Thyroid gland (tissue), 4 donors: ENCODE measurements around the gene DAZAP2. TPM values are rescaled to one million over a fixed set of nuclear protein-coding genes. Genes with fewer than 3 reads are reported as not detected.
"Not testable (repeated sequence)": the region's sequence is repeated elsewhere in the genome, so short reads cannot be mapped to it uniquely, and the experiment has no call there.

Source experiments
- DNase-seq, 2 donors: peaks; one replicate each; pipeline ENCODE4 v3.0.0-alpha.2; 2019
- H3K27ac ChIP-seq, 3 donors: fragments of 200-600 bp; sonication (generic); 1 replicate in 2 of 3; 2 replicates in 1 of 3; pipeline ENCODE4 v1.5.1; 2016 to 2019; ENCODE audit warnings: mild to moderate bottlenecking in 1 of 3, moderate library complexity in 1 of 3
- H3K27me3 ChIP-seq: fragments of 200-600 bp; sonication (generic); one replicate; pipeline ENCODE4 v1.5.1; 2019
- H3K36me3 ChIP-seq, 2 donors: fragments of 200-600 bp; sonication (generic); one replicate each; pipeline ENCODE4 v1.5.1; 2016 to 2019
- H3K4me1 ChIP-seq, 2 donors: fragments of 200-600 bp; sonication (generic); one replicate each; pipeline ENCODE4 v1.5.1; 2017 to 2019
- H3K4me3 ChIP-seq, 3 donors: fragments of 200-600 bp; sonication (generic); replicated peaks in 1 of 3; 1 replicate in 2 of 3; 2 replicates in 1 of 3; pipeline ENCODE4 v1.5.1; 2016; ENCODE audit warnings: mild to moderate bottlenecking in 1 of 3
- H3K9me3 ChIP-seq: fragments of 200-600 bp; sonication (generic); one replicate; pipeline ENCODE4 v1.5.1; 2017
- CTCF ChIP-seq, 6 experiments: fragments of 200-600 bp in 3 of 6; fragments of 450-650 bp in 3 of 6; sonication (generic) in 3 of 6; IDR thresholded peaks; one replicate each; pipeline ENCODE4 v1.5.1; 2016 to 2019; ENCODE audit warnings: antibody characterized with exemption in 6 of 6, mild to moderate bottlenecking in 2 of 6, inconsistent platforms in 1 of 6, moderate library complexity in 1 of 6
- POLR2A ChIP-seq, 2 donors: fragments of 450-650 bp; IDR thresholded peaks; one replicate each; pipeline ENCODE4 v1.6.1; 2017; ENCODE audit warnings: antibody characterized with exemption in 2 of 2, mild to moderate bottlenecking in 2 of 2, moderate library complexity in 1 of 2
- WGBS, 2 donors: methylation state at CpG; one replicate each; pipeline ENCODE4 v1.1.5; 2017; 5-methylcytosine and 5-hydroxymethylcytosine counted together
- intact Hi-C: fragments of 100-400 bp; cut with DNase I; formaldehyde crosslinking; loops from one replicate; pipeline ENCODE4 v1.15.1; 2023
- total RNA-seq, 4 donors: library from RNA; depleted of rRNA; stranded (reverse); fragments of >200 nt; gene quantifications; one replicate each; pipeline ENCODE4 v1.2.3, GENCODE V29; 2016

DAZAP2 gene
- total RNA-seq, 4 donors from 2014 or later: 238 to 452 (median 323) TPM

- intact Hi-C loops: no loop called here
- H3K4me3 ChIP-seq: no peak overlapping the region
Observed at GRCh38 chr12:51219322-51219721, 19.3 kb upstream of the DAZAP2 start.

DNA sequence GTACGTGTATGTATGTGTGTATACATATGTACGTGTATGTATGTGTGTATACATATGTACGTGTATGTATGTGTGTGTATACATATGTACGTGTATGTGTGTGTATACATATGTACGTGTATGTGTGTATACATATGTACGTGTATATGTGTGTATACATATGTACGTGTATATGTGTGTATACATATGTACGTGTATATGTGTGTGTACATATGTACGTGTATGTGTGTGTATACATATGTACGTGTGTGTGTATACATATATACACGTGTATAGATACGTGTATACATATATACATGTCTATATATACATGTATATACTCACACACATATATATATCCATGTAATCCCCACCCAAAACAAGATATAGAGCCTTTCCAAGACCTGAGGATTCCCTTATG, 18.8 kb upstream of the DAZAP2 start:
- H3K9me3 ChIP-seq, H3K27ac ChIP-seq, H3K27me3 ChIP-seq, H3K4me3 ChIP-seq, intact Hi-C loops, DNase-seq, H3K36me3 ChIP-seq: not testable (repeated sequence)
- WGBS, 2 donors: 89 to 91% methylated on average over 12 of the region's 12 CpGs
- peaks cover 13 to 20% of the 10 kb centered on the region in 2 donors for H3K4me1 ChIP-seq

More at GRCh38 chr12:51219322-51219721, 19.3 kb upstream of the DAZAP2 start:
- no peaks in the 10 kb centered on the region for H3K9me3 ChIP-seq
- H3K36me3 ChIP-seq: no peaks in the 10 kb centered on the region
- H3K27ac ChIP-seq: peak overlapping the region in 1 of 3 donors; percentile 97
- 74 to 80% methylated on average over 5 of the region's 5 CpGs for WGBS, 2 donors
- DNase-seq: no peak
- peaks cover 13 to 20% of the 10 kb centered on the region in 2 donors for H3K4me1 ChIP-seq
- TF ChIP-seq POLR2A (IDR thresholded peaks at IDR 0.05): no peak
- TF ChIP-seq CTCF (IDR thresholded peaks at IDR 0.05): no peak
- H3K27me3 ChIP-seq: no peaks in the 10 kb centered on the region

DNA sequence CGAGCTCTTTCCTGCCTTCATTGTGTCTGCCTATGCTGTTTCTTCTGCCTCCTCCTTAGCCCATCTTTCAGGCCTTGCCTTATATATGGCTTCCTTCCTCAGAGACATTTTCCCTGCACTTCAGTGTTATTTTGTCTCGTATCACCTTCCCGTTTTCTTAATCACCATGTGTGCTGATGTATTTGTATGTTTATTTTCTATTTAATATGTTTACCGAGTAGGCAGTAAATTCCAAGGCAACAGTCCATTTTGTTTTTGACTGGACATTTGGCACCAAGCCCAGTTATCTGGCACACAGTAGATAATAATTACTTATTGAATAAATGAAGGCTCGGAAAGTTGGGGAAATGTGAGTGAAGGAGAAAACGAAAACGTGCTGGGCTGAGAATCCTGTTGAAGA, 16.2 kb upstream of the DAZAP2 start:
- H3K27me3 ChIP-seq: no peaks in the 10 kb centered on the region
- no peak for TF ChIP-seq POLR2A (IDR thresholded peaks at IDR 0.05)
- no peak for TF ChIP-seq CTCF (IDR thresholded peaks at IDR 0.05)
- no peaks in the 10 kb centered on the region for H3K36me3 ChIP-seq
- no peak for DNase-seq
- H3K27ac ChIP-seq: no peak overlapping the region
- 68 to 70% methylated on average over 7 of the region's 7 CpGs for WGBS, 2 donors
- H3K9me3 ChIP-seq: no peaks in the 10 kb centered on the region
- H3K4me1 ChIP-seq: peaks cover 11 to 13% of the 10 kb centered on the region in 2 donors
- H3K4me3 ChIP-seq: no peak overlapping the region
- intact Hi-C loops: no loop called here

GRCh38 chr12:51224625-51225024, 14.0 kb upstream of the DAZAP2 start:
- DNase-seq: no peak

GRCh38 chr12:51225234-51225633, 13.4 kb upstream of the DAZAP2 start:
- DNase-seq: no peak
- 74 to 81% methylated on average over 4 of the region's 4 CpGs for WGBS, 2 donors
- intact Hi-C loops: no loop called here

More at GRCh38 chr12:51224625-51225024, 14.0 kb upstream of the DAZAP2 start:
- 92 to 93% methylated on average over 3 of the region's 3 CpGs for WGBS, 2 donors
- intact Hi-C loops: no loop called here
- Histone ChIP-seq H3K4me3 (no peak overlapping the region), H3K36me3 (no peaks in the 10 kb centered on the region), H3K4me1 (peaks cover 0 to under 1% of the 10 kb centered on the region in 2 donors), H3K9me3 (no peaks in the 10 kb centered on the region), H3K27ac (no peak overlapping the region), H3K27me3 (no peaks in the 10 kb centered on the region)
- TF ChIP-seq CTCF (IDR thresholded peaks at IDR 0.05): no peak
- no peak for TF ChIP-seq POLR2A (IDR thresholded peaks at IDR 0.05)

More at GRCh38 chr12:51225234-51225633, 13.4 kb upstream of the DAZAP2 start:
- no peaks in the 10 kb centered on the region for H3K4me1 ChIP-seq
- no peak for TF ChIP-seq CTCF (IDR thresholded peaks at IDR 0.05)
- no peak for TF ChIP-seq POLR2A (IDR thresholded peaks at IDR 0.05)
- no peaks in the 10 kb centered on the region for H3K27me3 ChIP-seq
- H3K9me3 ChIP-seq: no peaks in the 10 kb centered on the region
- no peak overlapping the region for H3K4me3 ChIP-seq
- no peaks in the 10 kb centered on the region for H3K36me3 ChIP-seq
- no peak overlapping the region for H3K27ac ChIP-seq
